ENCODE measurements around the gene IRF2BP1.

The IRF2BP1 gene

GRCh38 chr19:45866400-45867176 lies 19.4 kb downstream of the IRF2BP1 start:
- no peaks in the 10 kb centered on the region for H3K9me3 Mint-ChIP-seq
- TF ChIP-seq, protein P1, sequence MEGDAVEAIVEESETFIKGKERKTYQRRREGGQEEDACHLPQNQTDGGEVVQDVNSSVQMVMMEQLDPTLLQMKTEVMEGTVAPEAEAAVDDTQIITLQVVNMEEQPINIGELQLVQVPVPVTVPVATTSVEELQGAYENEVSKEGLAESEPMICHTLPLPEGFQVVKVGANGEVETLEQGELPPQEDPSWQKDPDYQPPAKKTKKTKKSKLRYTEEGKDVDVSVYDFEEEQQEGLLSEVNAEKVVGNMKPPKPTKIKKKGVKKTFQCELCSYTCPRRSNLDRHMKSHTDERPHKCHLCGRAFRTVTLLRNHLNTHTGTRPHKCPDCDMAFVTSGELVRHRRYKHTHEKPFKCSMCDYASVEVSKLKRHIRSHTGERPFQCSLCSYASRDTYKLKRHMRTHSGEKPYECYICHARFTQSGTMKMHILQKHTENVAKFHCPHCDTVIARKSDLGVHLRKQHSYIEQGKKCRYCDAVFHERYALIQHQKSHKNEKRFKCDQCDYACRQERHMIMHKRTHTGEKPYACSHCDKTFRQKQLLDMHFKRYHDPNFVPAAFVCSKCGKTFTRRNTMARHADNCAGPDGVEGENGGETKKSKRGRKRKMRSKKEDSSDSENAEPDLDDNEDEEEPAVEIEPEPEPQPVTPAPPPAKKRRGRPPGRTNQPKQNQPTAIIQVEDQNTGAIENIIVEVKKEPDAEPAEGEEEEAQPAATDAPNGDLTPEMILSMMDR (IDR thresholded peaks at IDR 0.05): no peak
- no peak overlapping the region for H3K27ac Mint-ChIP-seq
- no peaks in the 10 kb centered on the region for H3K36me3 Mint-ChIP-seq (ENCODE audit: low read depth)
- H3K4me1 Mint-ChIP-seq: peaks cover 27% of the 10 kb centered on the region
- H3K27me3 Mint-ChIP-seq (ENCODE audit: low read depth, poor library complexity): peaks cover 54% of the 10 kb centered on the region
- no peak for DNase-seq
- no peak overlapping the region for H3K4me3 Mint-ChIP-seq

DNA sequence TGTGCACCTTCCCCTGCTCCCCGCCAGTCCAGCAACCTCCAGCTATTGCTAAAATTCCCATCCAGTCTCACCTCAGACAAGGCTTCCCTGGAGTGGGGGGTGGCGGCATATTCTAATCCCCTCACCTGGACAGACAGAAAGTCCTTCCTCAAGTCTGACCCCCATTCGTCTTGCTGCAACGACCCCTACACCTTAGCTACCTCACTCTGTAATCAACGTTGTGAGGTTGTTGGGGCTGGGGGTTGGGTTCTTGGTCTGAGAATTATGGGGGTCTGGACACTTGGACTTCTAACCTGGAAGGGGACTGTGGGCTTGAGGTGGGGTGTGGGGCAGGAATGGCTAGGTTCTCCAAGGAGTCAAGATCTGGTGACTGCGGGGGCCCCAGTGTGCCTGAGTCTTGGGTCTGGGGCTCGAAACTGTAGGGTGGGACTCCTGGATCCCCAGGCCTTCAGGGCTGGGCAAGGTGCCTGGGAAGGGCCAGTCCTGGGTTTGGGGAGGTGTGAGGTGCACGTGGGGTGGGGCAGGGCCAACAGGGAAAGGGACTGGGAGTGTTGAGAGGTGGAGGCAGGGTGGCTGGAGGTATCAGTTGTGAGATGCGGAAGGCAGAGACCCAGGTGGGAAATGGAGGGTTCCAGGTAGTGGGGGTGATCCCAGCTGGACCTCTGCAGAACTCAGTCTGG lies 20.5 kb downstream of the IRF2BP1 start:
- Mint-ChIP-seq H3K4me3 (peak overlapping the region; percentile 18), H3K36me3 (ENCODE audit: low read depth) (peaks cover under 1% of the 10 kb centered on the region), H3K27ac (no peak overlapping the region), H3K27me3 (ENCODE audit: low read depth, poor library complexity) (peaks cover 52% of the 10 kb centered on the region), H3K4me1 (peaks cover 30% of the 10 kb centered on the region), H3K9me3 (no peaks in the 10 kb centered on the region)
- no peak for DNase-seq
- TF ChIP-seq, protein P1 (IDR thresholded peaks at IDR 0.05): no peak

DNA sequence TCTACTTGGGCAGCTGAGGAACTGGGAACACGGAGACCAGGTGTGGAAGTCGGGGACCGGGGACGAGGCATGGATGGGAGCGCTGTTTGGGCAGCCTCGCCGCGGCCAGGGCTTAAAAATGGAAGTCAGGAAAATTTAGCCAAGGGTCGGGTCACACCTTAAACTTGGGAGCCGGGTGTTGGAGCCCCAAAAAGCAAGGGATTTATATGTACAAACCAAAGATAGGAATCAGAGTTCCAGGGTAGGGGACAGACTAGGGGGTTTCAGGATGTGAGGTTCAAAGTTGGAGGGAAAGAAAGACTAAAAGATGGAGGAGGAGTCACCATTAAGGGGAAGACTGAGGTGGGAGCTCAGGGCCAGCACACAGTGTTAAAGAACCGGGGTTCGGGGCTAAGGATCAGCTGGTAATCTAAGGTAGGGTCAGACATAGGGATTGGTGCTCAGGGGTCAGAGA lies 21.3 kb downstream of the IRF2BP1 start:
- H3K36me3 Mint-ChIP-seq (ENCODE audit: low read depth): peaks cover 4% of the 10 kb centered on the region
- no peak for DNase-seq
- no peaks in the 10 kb centered on the region for H3K9me3 Mint-ChIP-seq
- peaks cover 30% of the 10 kb centered on the region for H3K4me1 Mint-ChIP-seq
- H3K4me3 Mint-ChIP-seq: peak overlapping the region; percentile 86
- H3K27ac Mint-ChIP-seq: no peak overlapping the region
- TF ChIP-seq, protein P1 (IDR thresholded peaks at IDR 0.05): no peak
- H3K27me3 Mint-ChIP-seq (ENCODE audit: low read depth, poor library complexity): peaks cover 51% of the 10 kb centered on the region

GRCh38 chr19:45863840-45864628 lies 21.9 kb downstream of the IRF2BP1 start, which contains the start of gene FOXA3:
FOXA3 (plus strand) TSS chr19:45864326; CDS start chr19:45864457, 131 bp downstream.
- peak within 1 kb of the TSS; percentile 97 for H3K4me3 Mint-ChIP-seq
- no peak within 1 kb of the TSS for H3K27ac Mint-ChIP-seq
- H3K9me3 Mint-ChIP-seq: no peaks in the 10 kb centered on the region
- peaks cover 51% of the 10 kb centered on the region for H3K27me3 Mint-ChIP-seq (ENCODE audit: low read depth, poor library complexity)
- H3K4me1 Mint-ChIP-seq: peaks cover 30% of the 10 kb centered on the region
- peaks cover 11% of the 10 kb centered on the region for H3K36me3 Mint-ChIP-seq (ENCODE audit: low read depth)
- TF ChIP-seq, protein P1 (IDR thresholded peaks at IDR 0.05): peak; percentile 54
- peak; percentile 63 for DNase-seq

- H3K27ac Mint-ChIP-seq: no peak overlapping the region
- DNase-seq: no peak
- H3K4me3 Mint-ChIP-seq: peak overlapping the region; percentile 97
- H3K4me1 Mint-ChIP-seq: peaks cover 30% of the 10 kb centered on the region
- TF ChIP-seq, protein P1 (IDR thresholded peaks at IDR 0.05): no peak
- peaks cover 17% of the 10 kb centered on the region for H3K36me3 Mint-ChIP-seq (ENCODE audit: low read depth)
- H3K9me3 Mint-ChIP-seq: no peaks in the 10 kb centered on the region
- peaks cover 51% of the 10 kb centered on the region for H3K27me3 Mint-ChIP-seq (ENCODE audit: low read depth, poor library complexity)
Measured at GRCh38 chr19:45863335-45863839, 22.6 kb downstream of the IRF2BP1 start.

Measured in nephron progenitor cell (in vitro differentiated cells).